Right renal cortex interstitium (tissue), 3 donors: ENCODE measurements around the gene PIP4P1. TPM values are rescaled to one million over a fixed set of nuclear protein-coding genes. Genes with fewer than 3 reads are reported as not detected.
"Not testable (repeated sequence)": the region's sequence is repeated elsewhere in the genome, so short reads cannot be mapped to it uniquely, and the experiment has no call there.

Source experiments
- DNase-seq, 3 donors: peaks; one replicate each; pipeline ENCODE4 v3.0.0-alpha.2; 2013; ENCODE audit warnings: low read depth in 3 of 3, low spot score in 2 of 3
- polyA plus RNA-seq, 3 donors: library from polyadenylated mRNA; unstranded; fragments of 120-200 nt; gene quantifications; one replicate each; pipeline ENCODE4 v1.2.1, GENCODE V29; 2013; ENCODE audit not compliant: insufficient read length in 3 of 3

The PIP4P1 gene
- 10 to 100 TPM; 31.2 to 40.7 (median 32.7) TPM for polyA plus RNA-seq

GRCh38 chr14:20461225-20462141 lies at the start of gene PIP4P1:
PIP4P1 (minus strand) TSS chr14:20461434; CDS start chr14:20461325, 109 bp downstream.
- DNase-seq, result peak; percentile 96 to 99 (median 99)

GRCh38 chr14:20508367-20508766 lies 47.1 kb upstream of the PIP4P1 start:
- DNase-seq, result no peak

- not testable (repeated sequence) for DNase-seq
These were observed 46.3 kb upstream of the PIP4P1 start for GRCh38 chr14:20507537-20507936.

GRCh38 chr14:20506752-20507151 lies 45.5 kb upstream of the PIP4P1 start:
- DNase-seq, result not testable (repeated sequence)

DNA sequence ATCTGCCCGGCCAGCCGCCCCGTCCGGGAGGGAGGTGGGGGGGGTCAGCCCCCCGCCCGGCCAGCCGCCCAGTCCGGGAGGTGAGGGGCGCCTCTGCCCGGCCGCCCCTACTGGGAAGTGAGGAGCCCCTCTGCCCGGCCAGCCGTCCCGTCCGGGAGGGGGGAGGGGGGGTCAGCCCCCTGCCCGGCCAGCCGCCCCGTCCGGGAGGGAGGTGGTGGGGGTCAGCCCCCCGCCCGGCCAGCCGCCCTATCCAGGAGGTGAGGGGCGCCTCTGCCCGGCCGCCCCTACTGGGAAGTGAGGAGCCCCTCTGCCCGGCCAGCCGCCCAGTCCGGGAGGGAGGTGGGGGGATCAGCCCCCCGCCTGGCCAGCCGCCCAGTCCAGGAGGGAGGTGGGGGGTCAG lies 45.0 kb upstream of the PIP4P1 start:
- not testable (repeated sequence) for DNase-seq

DNA sequence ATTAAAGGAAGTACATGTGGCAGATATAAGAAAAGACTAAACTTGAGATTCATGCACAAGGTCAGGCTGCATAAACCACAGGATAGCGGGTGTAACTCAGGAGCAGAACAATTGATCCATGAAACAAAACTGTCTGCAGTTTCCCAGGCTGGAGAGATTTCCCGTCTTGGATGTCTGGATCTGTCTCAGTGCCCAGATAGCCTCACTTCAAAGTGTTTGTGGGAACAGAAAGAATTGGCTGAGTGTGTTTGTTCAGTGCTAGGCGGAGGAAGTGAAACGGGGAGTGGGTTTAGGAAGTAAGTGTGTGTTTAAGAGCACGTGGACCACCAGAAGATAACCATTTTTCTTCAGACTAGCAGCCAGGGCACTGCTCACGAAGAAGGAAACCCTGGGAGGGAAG lies 42.7 kb upstream of the PIP4P1 start:
- DNase-seq, result no peak

DNA sequence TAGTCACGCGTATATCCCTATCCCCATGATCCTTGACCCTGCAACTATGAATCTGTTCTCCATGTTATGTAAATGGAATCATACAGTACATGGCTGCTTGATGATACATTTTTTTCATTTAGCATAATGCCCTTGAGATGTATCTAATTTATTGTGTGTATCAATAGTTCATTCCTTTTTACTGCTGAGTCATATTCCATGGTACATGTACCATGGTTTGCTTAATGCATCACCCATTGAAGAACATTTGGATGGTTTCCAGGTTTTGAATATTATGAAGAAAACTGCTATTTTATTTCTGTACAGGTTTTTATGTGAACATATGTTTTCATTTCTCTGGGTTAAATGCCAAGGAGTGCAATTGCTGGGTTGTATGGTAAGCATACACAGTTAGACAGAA lies 40.1 kb upstream of the PIP4P1 start:
- no peak for DNase-seq

DNA sequence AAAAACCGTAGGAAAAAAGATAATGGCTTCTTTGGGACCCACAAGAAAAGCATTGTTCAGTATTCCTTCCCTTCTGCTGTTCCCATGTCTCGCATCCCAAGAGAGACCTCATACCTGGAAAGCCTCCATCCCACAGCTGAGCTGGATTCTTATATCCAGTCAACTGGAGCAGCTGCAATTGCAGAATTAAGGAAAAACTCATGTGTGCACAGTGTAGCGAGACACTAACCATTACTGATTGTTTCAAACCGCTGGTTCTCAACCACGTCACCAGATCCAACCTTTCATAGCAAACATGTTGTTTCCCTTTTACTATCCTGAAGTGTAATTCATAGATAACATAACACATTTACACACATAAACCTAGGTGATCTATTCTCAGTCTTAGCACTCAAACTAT lies 38.6 kb upstream of the PIP4P1 start:
- no peak for DNase-seq

DNA sequence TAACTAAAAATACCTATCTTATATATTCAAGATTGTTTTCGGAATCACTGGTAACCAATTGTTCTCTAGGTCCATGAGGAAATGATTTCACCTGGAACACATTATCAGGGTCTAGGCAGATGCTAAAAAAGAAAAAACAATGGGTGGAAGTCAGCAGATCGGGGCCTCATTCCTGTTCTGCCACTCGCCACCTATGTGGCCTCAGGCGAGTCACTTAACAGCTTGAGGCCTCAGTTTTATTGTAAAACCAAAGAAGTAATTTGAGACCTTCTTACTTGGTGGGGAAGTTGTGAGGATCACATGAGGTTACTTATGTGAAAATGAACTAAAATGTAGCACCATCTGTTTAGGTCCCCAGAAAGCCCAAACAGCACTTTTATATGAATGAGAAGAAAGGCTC lies 37.9 kb upstream of the PIP4P1 start:
- no peak for DNase-seq

DNA sequence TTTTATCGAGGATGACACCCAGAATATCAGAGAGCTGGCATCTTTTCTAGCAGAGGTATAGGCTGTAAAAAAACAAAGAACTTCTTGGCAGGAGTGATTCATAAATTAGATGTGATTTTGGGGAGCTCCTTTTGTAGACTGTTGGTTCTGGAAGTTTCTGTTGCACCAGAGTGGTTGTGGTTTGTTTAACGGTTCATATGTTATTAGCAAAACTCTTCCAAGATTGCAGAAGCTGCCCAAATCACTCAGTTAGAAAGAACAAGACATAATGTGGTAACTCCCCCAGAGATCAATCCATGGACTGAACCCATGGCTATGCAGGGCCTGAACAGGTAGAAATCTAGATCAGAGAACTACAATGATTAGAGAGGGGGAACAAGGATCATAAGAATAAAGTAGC lies 37.4 kb upstream of the PIP4P1 start:
- no peak for DNase-seq

- no peak for DNase-seq
These were observed 33.9 kb upstream of the PIP4P1 start for GRCh38 chr14:20494935-20495766.

- no peak for DNase-seq
These were observed 32.4 kb upstream of the PIP4P1 start for GRCh38 chr14:20493634-20494033.

GRCh38 chr14:20492486-20492885 lies 31.3 kb upstream of the PIP4P1 start:
- no peak for DNase-seq

GRCh38 chr14:20490563-20490962 lies 29.3 kb upstream of the PIP4P1 start:
- DNase-seq, result no peak

- no peak for DNase-seq
These were observed 28.1 kb upstream of the PIP4P1 start for GRCh38 chr14:20489093-20489994.

DNA sequence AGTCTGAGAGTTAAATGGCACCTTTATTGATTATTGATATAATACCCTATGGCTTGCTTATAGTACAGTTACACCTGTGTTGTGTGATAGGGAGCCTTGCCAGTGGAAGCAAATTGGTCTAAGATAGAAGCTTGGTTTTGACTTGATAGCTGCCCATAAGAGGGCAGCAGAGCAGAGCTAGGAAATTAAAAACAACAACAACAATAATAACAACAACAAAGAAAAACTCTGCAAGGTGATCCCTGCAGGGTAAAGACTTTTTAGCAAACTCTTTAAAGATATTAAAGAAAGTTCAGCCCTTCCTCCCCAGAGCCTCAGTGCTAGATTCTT lies 26.1 kb upstream of the PIP4P1 start:
- DNase-seq, result no peak

GRCh38 chr14:20486684-20487395 lies 25.6 kb upstream of the PIP4P1 start:
- no peak for DNase-seq

- no peak for DNase-seq
These were observed 24.7 kb upstream of the PIP4P1 start for GRCh38 chr14:20485900-20486299.

GRCh38 chr14:20482382-20482781 lies 21.1 kb upstream of the PIP4P1 start:
- no peak for DNase-seq

- DNase-seq, result no peak
These were observed 17.7 kb upstream of the PIP4P1 start for GRCh38 chr14:20478894-20479293.
